Lung (tissue), 12 donors: ENCODE data around the gene OXCT2. TPM values are rescaled to one million over a fixed set of nuclear protein-coding genes. Genes with fewer than 3 reads are reported as not detected.

Experiments used
- ATAC-seq: fragments of 200-7000 bp; cut with Tn5 transposase; one replicate; pipeline ENCODE4 v1.9.1; 2020; ENCODE audit warnings: moderate number of reproducible peaks; ENCODE audit not compliant: insufficient read depth, low FRiP score
- DNase-seq, 3 donors: peaks; one replicate each; pipeline ENCODE4 v3.0.0-alpha.2; 2013 to 2017
- H3K27ac ChIP-seq, 2 donors: one replicate each; pipeline ENCODE4 v1.5.1; 2013; ENCODE audit warnings: mild to moderate bottlenecking in 2 of 2, moderate library complexity in 2 of 2, control low read depth in 1 of 2, inconsistent platforms in 1 of 2, low read depth in 1 of 2, low read length in 1 of 2
- H3K27me3 ChIP-seq, 3 donors: one replicate each; pipeline ENCODE4 v1.5.1; 2013; ENCODE audit warnings: low read length in 2 of 3; ENCODE audit not compliant: control insufficient read depth in 3 of 3, insufficient read depth in 3 of 3
- H3K36me3 ChIP-seq, 4 donors: one replicate each; pipeline ENCODE4 v1.5.1; 2013; ENCODE audit warnings: low read length in 4 of 4, mild to moderate bottlenecking in 1 of 4, moderate library complexity in 1 of 4; ENCODE audit not compliant: control insufficient read depth in 4 of 4, insufficient read depth in 4 of 4
- H3K4me1 ChIP-seq, 5 donors: one replicate each; pipeline ENCODE4 v1.5.1; 2013; ENCODE audit warnings: low read length in 5 of 5, mild to moderate bottlenecking in 2 of 5, moderate library complexity in 1 of 5; ENCODE audit not compliant: control insufficient read depth in 5 of 5, insufficient read depth in 5 of 5
- H3K4me3 ChIP-seq: one replicate; pipeline ENCODE4 v1.5.1; 2013; ENCODE audit warnings: mild to moderate bottlenecking, control low read depth, moderate library complexity
- H3K9ac ChIP-seq, 2 donors: one replicate each; pipeline ENCODE4 v1.5.1; 2013; ENCODE audit warnings: low read length in 2 of 2, control low read depth in 1 of 2; ENCODE audit not compliant: insufficient read depth in 1 of 2
- H3K9me3 ChIP-seq, 4 donors: one replicate each; pipeline ENCODE4 v1.5.1; 2013; ENCODE audit warnings: low read length in 3 of 4, mild to moderate bottlenecking in 1 of 4, moderate library complexity in 1 of 4; ENCODE audit not compliant: control insufficient read depth in 4 of 4, insufficient read depth in 3 of 4
- CTCF ChIP-seq: IDR thresholded peaks from 2 replicates; pipeline ENCODE4 v1.5.1; 2012; ENCODE audit warnings: mild to moderate bottlenecking; ENCODE audit errors: control extremely low read depth, extremely low read depth
- WGBS, 2 donors: extraction: QIAGEN DNeasy Blood & Tissue Kit; methylation state at CpG; one replicate each; pipeline ENCODE4 v1.1.7; 2013; 5-methylcytosine and 5-hydroxymethylcytosine counted together
- polyA plus RNA-seq, 2 donors: library from polyadenylated mRNA; stranded (reverse); fragments of 200-250 nt; gene quantifications; one replicate each; pipeline ENCODE4 v1.2.1, GENCODE V29; 2013
- total RNA-seq, 2 donors: library from RNA; depleted of rRNA in 1 of 2; stranded (reverse); fragments of >200 nt in 1 of 2; gene quantifications; one replicate each; pipeline ENCODE4 v1.2.1, GENCODE V29; 2014 to 2021
- donor health status: control.
- donor health status: control.
- donor health status: Bipolar disorder and iron deficiency.
- donor health status: healthy.
- donor health status: DM: yes; HTN: yes; CAD: no.

The OXCT2 gene
- total and polyA plus RNA-seq, 4 donors, result 0.17 to 0.95 (median 0.48) TPM

GRCh38 chr1:39760074-39761008, 10.8 kb downstream of the OXCT2 start:
- H3K36me3 ChIP-seq, result peaks cover 0 to 34% (median 8%) of the 10 kb centered on the region in 4 donors
- no peak for DNase-seq
- H3K27ac ChIP-seq, result no peak overlapping the region
- no peak overlapping the region for H3K4me3 ChIP-seq
- no peaks in the 10 kb centered on the region for H3K27me3 ChIP-seq
- no peak for ATAC-seq
- WGBS, 2 donors, result 92 to 96% methylated on average over 16 of the region's 16 CpGs
- no peaks in the 10 kb centered on the region for H3K9me3 ChIP-seq
- no peak for TF ChIP-seq CTCF
- no peaks in the 10 kb centered on the region for H3K4me1 ChIP-seq
- H3K9ac ChIP-seq, result no peak overlapping the region

- H3K27ac ChIP-seq, result no peak overlapping the region
- no peaks in the 10 kb centered on the region for H3K4me1 ChIP-seq
- ATAC-seq, result no peak
- H3K9ac ChIP-seq, result no peak overlapping the region
- DNase-seq, result no peak
- no peaks in the 10 kb centered on the region for H3K27me3 ChIP-seq
- no peaks in the 10 kb centered on the region for H3K9me3 ChIP-seq
- no peak for TF ChIP-seq CTCF
- H3K4me3 ChIP-seq, result no peak overlapping the region
- H3K36me3 ChIP-seq, result peaks cover 0 to 43% (median 14%) of the 10 kb centered on the region in 4 donors
These were observed 11.8 kb downstream of the OXCT2 start for GRCh38 chr1:39759436-39759726.

- 95 to 96% methylated on average over 14 to 16 of the region's 16 CpGs for WGBS, 2 donors
- Histone ChIP-seq H3K9ac (no peak overlapping the region), H3K4me3 (no peak overlapping the region), H3K27ac (no peak overlapping the region), H3K27me3 (no peaks in the 10 kb centered on the region), H3K9me3 (no peaks in the 10 kb centered on the region), H3K36me3 (peaks cover 1 to 46% (median 14%) of the 10 kb centered on the region in 4 donors), H3K4me1 (no peaks in the 10 kb centered on the region)
- no peak for TF ChIP-seq CTCF
- no peak for DNase-seq
- ATAC-seq, result no peak
These were observed 12.4 kb downstream of the OXCT2 start for GRCh38 chr1:39758556-39759435.
